ACHN (cell line): ENCODE results near the gene CCDC116.
"Not testable (repeated sequence)": the region's sequence is repeated elsewhere in the genome, so short reads cannot be mapped to it uniquely, and the experiment has no call there.

Source experiments
- DNase-seq: peaks from one replicate; pipeline ENCODE4 v3.0.0-alpha.2; 2015
- in situ Hi-C: cut with HindIII; loops from 2 replicates; pipeline ENCODE4 v1.10.0; 2017; ENCODE audit warnings: low sequenced_read_pairs, low pct_ligation_motif_present, low pct_unique_long_range_greater_than_20kb

Gene CCDC116, protein sequence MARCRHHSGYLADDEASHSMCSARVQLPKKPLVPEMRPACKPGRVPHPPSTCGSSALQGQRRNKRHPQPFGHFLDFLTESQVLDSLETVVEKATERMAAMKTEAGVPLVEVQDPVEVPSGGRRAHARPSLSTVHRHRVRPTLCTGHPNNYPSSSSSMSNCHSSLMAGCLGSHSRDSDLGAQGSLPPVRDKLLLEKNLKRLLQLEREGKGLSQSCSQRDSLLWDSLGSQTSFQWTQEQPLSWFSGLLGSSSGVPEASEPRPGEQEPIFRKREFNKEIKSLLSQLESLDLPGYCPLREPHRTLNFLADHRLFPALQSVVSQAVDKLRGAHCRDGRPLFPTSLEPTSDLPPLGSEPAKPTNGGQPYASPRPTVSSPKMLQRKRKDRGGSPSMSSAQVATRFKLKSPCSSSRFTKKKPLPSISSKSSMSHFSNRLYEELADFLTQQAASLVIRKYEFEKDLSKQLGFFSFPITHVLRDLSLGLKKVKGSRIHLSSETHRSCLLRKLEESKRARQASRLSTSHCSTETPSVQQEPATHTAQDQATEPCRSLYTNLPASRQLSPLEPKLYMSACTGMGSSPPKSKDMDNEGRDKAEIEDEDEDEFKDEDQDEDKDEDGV

GRCh38 chr22:21632237-21632895 is at the start of gene CCDC116:
CCDC116 (plus strand) TSS chr22:21632760; CDS start chr22:21633182, 422 bp downstream.
- no peak for DNase-seq
- in situ Hi-C loops = no loop called here

DNA sequence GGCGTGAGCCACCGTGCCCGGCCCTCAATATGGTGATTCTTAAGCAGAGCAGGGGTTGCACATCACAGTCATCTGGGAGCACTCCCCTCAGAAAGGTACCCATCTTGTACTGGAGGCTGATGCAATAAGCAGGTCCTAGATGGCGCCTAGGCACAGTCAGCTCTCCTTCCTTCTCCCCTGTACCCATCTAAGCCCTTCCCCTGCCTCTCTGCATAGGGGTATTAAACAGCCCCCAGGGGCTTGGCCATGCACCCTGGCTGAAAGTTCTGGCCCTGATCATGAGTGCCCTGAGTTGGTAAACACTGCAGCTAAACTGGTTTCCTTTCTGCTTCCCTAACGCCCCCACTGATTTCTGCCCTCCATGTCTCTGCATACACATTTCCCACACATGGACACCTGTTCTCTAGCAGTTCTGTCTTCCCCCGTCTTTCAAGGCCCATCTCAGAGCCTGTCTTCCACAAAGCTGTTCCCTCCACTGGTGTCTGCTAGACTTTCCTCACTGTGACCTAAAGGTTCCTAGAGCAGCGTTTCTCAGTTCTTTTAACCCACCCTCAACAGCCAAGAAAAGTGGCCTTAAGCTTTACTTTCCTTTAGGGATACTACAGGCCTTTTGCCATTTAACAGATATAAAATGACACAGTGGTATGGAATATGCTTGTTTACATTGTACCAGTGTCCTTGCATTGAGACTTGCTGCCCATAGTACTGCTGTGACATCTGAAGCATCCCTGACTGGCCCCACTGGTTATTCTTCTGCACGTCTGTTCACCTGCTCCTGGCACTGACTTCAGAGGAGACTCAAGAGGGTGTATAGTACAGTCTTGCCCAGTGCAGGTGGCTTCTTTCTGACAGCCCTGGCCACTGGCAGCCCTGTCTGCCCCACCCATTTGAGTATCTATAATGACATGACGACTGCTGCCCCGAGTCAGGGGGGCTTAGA is 49.5 kb upstream of the CCDC116 start:
- in situ Hi-C loops = no loop called here
- DNase-seq = no peak

DNA sequence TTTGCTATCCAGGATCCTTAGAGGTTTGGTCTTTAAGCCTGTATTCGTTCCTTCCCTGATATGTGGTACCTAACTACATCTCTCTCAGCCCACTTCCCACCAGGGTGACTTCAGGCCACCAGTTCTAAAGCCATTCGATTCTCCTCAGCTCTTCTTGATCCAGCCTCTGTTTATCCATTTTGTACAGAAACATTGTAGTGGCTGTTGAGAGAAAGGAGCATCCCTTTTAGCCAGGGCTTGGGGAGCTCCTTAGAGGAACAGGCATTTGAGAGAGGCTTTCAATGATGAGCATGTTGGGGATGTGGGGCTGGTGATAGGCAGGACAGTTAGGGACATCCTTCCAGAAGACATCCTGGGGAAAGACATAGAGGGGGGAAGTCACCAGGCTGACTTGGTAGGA is 47.2 kb upstream of the CCDC116 start:
- in situ Hi-C loops = no loop called here
- no peak for DNase-seq

DNA sequence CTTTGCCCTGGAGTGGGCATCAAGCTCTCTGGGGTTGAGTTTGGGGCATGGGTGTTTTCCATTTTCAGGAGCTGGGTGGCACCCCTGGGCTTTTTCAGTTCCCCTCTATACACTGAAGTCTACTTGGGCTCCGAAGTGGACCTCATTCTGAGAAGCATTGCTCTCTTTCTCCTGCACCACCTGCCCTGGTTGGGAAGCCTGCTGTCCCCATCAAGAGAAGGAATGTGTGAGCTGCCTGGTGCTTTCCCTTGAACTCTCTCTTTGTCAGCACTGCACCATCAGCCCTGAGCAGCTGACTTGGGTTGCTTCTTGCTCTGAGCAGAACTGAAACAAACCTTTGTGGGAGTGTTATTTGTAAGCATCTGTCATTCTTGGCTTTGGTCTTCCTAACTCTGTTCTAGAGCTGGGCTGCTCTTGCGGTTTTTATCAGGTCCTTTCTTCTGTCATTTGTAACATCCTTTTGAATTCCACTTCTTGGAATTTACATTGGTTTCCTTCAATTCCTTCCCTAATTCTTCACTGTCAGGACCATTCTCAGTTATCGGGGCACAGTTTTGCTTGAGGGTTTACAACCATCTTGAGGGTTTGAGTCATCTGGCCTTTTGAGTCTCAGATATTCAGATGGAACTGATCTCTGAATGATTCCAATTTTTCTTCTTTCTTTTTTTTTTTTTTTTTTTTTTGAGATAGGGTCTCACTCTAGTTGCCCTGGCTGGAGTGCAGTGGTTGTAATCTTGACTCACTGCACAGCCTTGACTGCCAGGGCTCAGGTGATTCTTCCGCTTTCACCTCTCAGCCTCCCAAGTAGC is 44.6 kb upstream of the CCDC116 start:
- in situ Hi-C loops = no loop called here
- DNase-seq = no peak

GRCh38 chr22:21589396-21589795 is 43.2 kb upstream of the CCDC116 start:
- in situ Hi-C loops = no loop called here

GRCh38 chr22:21590809-21591641 is 41.5 kb upstream of the CCDC116 start:
- in situ Hi-C loops = no loop called here
- no peak for DNase-seq

More at GRCh38 chr22:21589396-21589795, 43.2 kb upstream of the CCDC116 start:
- DNase-seq = no peak

DNA sequence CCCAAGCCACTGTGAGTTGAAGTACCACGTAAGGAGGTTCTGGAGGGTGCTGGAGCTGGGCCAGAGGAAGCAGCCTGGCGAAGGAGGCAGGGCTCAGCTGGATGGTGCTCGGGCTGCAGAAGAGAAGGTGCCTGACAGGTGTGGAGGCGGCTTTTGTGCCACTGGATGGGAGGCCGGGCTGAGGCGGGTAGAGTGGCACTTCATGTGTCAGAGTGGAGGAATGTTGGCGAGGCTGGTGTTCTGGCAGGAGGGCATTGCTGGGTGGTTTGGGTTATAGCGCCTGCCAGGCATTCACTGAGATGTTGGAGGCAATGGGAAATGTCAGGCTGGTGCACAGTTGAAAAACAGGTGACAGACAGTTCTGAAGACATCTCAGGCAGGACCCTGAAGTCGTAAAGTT is 40.9 kb upstream of the CCDC116 start:
- in situ Hi-C loops = no loop called here
- no peak for DNase-seq

DNA sequence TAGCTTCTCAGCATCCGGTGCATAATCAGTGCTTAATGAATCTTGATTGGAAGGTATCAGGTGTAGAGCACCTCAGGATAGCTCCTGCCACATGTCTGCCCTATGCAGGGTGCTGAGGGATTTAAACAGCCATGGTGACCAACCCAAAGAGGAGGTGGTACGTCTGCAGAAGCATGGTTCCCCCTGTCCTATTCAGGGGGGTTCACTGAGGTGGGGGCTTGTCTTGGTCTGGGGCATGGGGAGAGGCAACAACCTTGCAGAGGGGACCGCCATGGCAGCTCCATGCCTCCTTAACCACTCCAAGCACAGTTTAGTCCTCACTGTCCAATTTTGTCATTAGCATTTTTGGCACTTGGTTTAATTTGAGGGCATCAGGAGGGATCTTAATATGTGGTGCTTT is 40.1 kb upstream of the CCDC116 start:
- no peak for DNase-seq
- in situ Hi-C loops = no loop called here

- in situ Hi-C loops = no loop called here
- no peak for DNase-seq
These were observed 38.9 kb upstream of the CCDC116 start for GRCh38 chr22:21593406-21594232.

DNA sequence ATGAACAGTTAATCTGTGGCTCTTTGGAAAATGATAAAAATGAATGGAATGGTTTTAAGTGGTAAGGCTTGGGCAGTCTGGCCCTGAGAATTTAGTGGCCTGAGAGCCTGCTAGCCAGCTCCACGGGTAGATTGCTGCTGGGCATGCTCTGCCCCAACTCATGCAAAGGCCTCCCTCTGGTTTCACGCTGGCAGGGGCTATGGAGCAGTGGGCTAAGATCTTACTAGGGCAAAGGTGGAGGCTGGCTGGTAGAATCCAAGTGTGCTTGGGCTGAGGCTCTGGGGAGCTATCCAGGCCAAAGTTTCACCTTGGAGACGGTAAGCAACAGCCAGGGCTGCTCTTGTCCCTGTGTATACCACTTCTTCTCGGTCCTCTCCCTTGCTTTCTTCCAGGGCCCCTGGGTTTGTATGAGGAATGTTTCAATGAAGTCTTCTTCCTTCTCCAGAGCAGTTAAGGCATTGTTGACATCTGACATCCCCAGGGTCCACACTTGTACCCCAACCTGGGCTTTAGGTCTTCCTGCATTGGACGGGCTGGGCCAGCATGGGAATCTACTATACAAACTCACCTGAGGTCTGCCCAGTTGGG is 37.6 kb upstream of the CCDC116 start:
- no peak for DNase-seq
- in situ Hi-C loops = no loop called here

DNA sequence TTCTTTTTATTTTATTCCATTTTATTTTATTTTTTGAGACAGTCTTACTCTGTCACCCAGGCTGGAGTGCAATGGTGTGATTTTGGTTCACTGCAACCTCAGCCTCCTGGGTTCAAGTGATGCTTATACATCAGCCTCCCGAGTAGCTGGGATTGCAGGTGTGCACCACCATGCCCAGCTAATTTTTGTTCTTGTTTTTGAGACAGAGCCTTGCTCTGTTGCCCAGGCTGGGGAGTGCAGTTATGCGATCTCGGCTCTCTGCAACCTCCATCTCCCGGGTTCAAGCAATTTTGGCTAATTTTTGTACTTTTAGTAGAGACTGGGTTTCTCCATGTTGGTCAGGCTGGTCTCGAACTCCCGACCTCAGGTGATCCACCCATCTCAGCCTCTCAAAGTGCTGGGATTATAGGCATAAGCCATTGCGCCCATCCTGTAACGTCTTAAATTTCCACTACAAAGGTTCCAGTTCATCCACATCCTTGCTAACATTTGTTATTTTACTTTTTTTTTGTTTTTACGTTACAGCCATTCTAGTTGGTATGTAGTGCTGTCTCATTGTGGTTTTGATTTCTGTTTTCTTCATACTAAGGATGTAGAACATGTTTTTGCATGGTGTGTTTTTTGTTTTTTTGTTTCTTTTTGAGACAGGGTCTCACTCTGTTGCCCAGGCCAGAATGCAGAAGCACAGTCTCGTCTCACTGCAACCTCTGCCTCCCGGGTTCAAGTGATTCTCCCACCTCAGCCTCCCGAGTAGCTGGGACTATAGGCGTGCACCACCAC is 36.0 kb upstream of the CCDC116 start:
- in situ Hi-C loops, DNase-seq: not testable (repeated sequence)

- DNase-seq = no peak
- in situ Hi-C loops = no loop called here
These were observed 34.3 kb upstream of the CCDC116 start for GRCh38 chr22:21598302-21598701.

DNA sequence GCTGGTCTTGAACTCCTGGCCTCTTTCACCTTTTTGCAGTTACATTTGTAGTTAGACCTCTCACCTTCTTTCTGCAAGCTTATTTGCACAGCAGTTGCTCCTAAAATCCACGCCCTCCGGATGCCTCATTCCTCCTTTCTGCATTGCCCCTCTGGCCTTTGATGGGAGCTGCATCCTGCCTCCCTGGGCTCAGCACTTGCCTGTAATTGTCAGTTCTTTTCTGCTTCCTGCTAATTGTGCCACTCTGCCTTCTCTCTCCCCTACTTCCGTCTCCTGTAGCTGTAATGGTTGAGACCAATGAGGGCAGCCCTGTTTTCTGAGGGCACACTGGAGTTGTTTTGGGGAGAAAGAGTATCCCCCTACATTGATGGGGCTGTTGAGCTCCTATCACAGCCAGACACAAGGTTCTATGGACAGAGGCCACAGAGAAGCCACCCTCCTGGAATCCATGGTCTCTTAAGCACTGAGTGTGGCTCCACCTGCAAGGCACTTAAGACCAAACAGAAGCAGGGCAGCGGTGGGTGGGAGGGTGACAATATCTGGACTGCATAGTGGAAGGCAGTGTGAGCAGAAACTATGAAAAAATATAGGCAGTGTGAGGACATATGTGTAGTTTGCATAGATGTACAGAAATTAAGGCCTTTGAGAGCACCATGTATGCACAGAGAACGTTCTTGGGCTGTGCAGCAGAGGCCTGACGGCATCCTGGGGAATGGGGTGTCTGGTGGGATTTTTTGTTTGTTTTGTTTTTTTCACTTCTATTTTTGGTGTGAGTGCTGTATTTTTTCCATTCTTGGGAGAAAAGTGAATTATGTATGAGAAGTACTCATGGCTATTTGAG is 33.3 kb upstream of the CCDC116 start:
- in situ Hi-C loops = no loop called here
- no peak for DNase-seq

GRCh38 chr22:21602579-21602978 is 30.0 kb upstream of the CCDC116 start:
- in situ Hi-C loops = no loop called here
- DNase-seq = no peak
